Skeletal muscle satellite cell (primary cell): ENCODE data around the gene SOSTDC1.
"Not testable (repeated sequence)": the region's sequence is repeated elsewhere in the genome, so short reads cannot be mapped to it uniquely, and the experiment has no call there.

ENCODE experiments used
- H3K27me3 ChIP-seq: 2 replicates; pipeline ENCODE4 v1.7.0; 2013; ENCODE audit warnings: low read length; ENCODE audit not compliant: control insufficient read depth, insufficient read depth
- H3K36me3 ChIP-seq: 2 replicates; pipeline ENCODE4 v1.7.0; 2013; ENCODE audit warnings: mild to moderate bottlenecking, control low read depth, low read length; ENCODE audit not compliant: insufficient read depth
- H3K4me1 ChIP-seq: 2 replicates; pipeline ENCODE4 v1.7.0; 2013; ENCODE audit warnings: low read length; ENCODE audit not compliant: control insufficient read depth, insufficient read depth
- H3K4me2 ChIP-seq: 2 replicates; pipeline ENCODE4 v1.7.0; 2013; ENCODE audit warnings: mild to moderate bottlenecking, low read length
- H3K4me3 ChIP-seq: 2 replicates; pipeline ENCODE4 v1.7.0; 2013; ENCODE audit warnings: low read length
- H3K9ac ChIP-seq: 2 replicates; pipeline ENCODE4 v1.7.0; 2013; ENCODE audit warnings: mild to moderate bottlenecking, low read depth, low read length, moderate library complexity
- H3K9me3 ChIP-seq: replicated peaks from 2 replicates; pipeline ENCODE4 v1.7.0; 2013; ENCODE audit warnings: mild to moderate bottlenecking, control low read depth, low read length

The SOSTDC1 gene

DNA sequence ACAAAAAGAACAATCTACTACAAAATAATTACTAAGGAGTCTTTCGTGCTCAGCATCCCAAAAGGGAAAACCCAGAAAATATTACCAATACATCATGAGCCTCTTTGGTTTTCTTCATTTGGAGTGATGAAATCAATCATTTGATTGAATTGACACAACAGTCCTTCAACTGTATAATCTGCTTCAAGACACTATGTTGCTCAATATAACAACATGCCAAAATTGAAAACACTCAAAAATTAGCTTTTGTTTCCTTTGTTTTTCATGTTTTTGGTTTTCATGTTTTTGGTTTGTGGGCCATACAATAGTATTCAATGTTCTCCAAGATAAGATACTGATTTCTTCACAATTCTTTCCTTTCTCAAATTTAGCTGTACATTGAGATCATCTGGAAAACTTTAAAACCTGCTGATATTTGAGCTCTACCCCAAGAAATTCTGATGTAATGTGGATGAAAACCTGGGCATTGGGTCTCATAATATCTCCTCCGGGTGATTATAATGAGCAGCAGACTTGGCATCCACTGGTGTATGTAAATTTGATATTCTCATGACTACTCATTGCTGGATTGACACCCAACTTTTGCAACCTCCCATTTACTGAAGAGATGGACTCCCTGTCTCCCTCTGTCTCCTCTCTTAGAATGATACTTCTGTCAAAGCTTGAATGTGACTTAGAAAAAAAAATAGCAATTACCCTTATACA lies 4.6 kb downstream of the SOSTDC1 start:
- no peaks in the 10 kb centered on the region for H3K4me1 ChIP-seq
- H3K27me3 ChIP-seq: no peaks in the 10 kb centered on the region
- no peak overlapping the region for H3K9ac ChIP-seq
- no peaks in the 10 kb centered on the region for H3K9me3 ChIP-seq
- no peaks in the 10 kb centered on the region for H3K36me3 ChIP-seq
- H3K4me2 ChIP-seq: no peak overlapping the region
- H3K4me3 ChIP-seq: no peak overlapping the region

DNA sequence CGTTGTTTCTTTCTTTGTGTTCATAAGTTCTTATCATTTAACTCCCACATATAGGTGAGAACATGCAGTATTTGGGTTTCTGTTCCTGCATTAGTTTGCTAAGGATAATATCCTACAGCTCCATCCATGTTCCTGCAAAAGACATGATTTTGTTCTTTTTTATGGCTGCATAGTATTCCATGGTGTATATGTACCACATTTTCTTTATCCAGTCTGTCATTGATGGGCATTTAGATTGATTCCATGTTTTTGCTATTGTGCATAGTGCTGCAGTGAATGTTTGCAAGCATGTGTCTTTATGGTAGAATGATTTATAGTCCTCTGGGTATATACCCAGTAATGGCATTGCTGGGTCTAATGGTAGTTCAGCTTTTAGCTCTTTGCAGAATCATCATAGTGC lies 9.2 kb downstream of the SOSTDC1 start:
- H3K4me3 ChIP-seq, H3K9me3 ChIP-seq, H3K9ac ChIP-seq, H3K36me3 ChIP-seq, H3K27me3 ChIP-seq, H3K4me2 ChIP-seq, H3K4me1 ChIP-seq: not testable (repeated sequence)

DNA sequence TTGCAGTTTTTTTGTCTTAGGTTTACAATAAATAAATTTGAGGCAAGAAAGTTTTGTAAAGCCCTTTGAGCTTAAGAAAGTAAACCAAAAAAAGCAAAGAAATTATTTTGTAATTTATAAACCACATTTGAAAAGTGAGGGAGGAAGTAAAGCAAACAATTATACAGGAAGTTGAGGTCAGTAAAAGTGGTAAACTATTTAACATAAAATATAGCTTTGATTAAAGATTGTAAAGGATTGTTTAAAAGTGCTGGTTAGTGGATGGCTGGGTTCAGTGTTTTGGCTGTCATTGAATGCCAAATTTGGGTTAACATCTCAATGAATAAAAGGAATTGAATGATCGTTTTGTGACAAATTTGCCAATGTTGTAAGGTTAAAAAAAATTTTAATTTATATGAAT lies 9.9 kb downstream of the SOSTDC1 start:
- peaks cover 2% of the 10 kb centered on the region for H3K4me1 ChIP-seq
- no peaks in the 10 kb centered on the region for H3K9me3 ChIP-seq
- no peaks in the 10 kb centered on the region for H3K27me3 ChIP-seq
- H3K9ac ChIP-seq: no peak overlapping the region
- no peaks in the 10 kb centered on the region for H3K36me3 ChIP-seq
- H3K4me2 ChIP-seq: no peak overlapping the region
- H3K4me3 ChIP-seq: no peak overlapping the region

DNA sequence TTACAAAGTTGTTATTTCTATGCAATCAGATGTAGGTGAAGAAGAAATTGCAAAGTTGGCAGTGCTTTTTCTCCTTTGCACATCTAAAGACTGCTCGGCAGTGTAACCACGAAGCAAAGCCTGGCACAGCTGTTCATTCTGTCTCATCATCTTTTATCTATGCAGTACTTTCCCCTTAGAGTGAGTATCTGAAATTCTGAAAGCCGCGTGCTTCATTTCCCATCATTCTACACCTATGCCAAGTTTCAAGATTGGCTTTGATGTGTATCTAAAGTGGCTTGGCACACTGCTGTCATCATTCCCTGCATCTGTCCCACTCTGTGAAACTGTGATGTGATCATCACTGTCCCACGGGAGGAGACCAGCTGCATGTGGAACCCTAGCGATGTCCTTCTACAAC lies 15.2 kb downstream of the SOSTDC1 start:
- no peaks in the 10 kb centered on the region for H3K36me3 ChIP-seq
- H3K4me2 ChIP-seq: no peak overlapping the region
- no peak overlapping the region for H3K4me3 ChIP-seq
- H3K27me3 ChIP-seq: no peaks in the 10 kb centered on the region
- H3K9ac ChIP-seq: no peak overlapping the region
- peaks cover 7% of the 10 kb centered on the region for H3K4me1 ChIP-seq
- H3K9me3 ChIP-seq: no peaks in the 10 kb centered on the region

DNA sequence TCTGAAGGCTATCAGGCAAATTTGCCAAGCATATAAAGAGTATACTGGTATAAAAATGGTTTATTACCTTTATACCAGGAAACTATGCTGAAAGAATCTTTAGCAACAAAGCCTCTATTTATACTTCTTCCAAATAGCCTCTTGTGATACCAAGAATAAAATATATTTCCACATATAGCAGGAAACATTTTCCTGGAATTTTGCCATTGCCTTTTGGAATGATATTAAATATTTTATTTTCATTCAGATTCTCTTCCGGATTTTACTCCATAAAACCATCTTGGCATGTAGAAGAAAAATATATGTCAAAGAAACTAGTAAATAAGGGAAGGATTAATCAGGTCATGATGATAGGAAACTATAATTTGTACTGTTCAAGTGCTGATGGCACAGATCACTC lies 17.7 kb downstream of the SOSTDC1 start:
- Histone ChIP-seq H3K9me3 (no peaks in the 10 kb centered on the region), H3K4me1 (peaks cover 7% of the 10 kb centered on the region), H3K27me3 (no peaks in the 10 kb centered on the region), H3K9ac (no peak overlapping the region), H3K4me3 (no peak overlapping the region), H3K36me3 (no peaks in the 10 kb centered on the region), H3K4me2 (no peak overlapping the region)

DNA sequence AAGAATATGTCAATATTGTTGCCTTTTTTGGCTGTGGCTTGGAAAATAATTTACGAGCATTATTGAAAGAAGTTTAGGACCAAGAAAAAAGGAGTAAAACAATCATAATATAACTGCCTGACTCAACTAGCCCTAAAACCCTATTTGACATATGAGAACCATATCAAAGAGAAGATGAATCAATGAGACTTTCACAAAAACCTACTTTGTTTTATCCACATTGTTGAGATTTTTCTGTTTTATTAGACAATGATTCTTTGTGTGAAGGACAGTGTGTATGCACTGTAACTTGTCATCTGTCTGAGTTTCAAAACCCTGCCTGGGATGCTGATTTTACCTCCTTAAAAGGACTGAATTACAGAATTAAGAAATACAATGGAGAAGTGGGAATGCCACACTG lies 19.0 kb downstream of the SOSTDC1 start:
- no peak overlapping the region for H3K9ac ChIP-seq
- H3K9me3 ChIP-seq: no peaks in the 10 kb centered on the region
- no peak overlapping the region for H3K4me3 ChIP-seq
- no peak overlapping the region for H3K4me2 ChIP-seq
- H3K36me3 ChIP-seq: no peaks in the 10 kb centered on the region
- peaks cover 7% of the 10 kb centered on the region for H3K4me1 ChIP-seq
- no peaks in the 10 kb centered on the region for H3K27me3 ChIP-seq

DNA sequence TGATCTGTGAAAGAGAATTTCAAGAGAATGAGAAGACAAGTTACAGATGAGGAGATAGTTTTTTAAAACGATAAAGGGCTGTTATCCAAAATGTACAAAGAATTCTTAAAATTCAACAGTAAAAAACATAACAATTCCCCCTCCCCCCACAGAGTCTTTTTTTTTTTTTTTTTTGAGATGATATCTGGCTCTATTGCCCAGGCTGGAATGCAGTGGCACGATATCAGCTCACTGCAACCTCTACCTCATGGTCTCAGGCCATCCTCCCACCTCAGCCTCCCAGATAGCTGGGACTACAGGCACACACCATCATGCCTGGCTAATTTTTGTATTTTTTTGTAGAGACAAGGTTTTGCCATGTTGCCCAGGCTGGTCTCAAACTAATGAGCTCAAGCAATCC lies 21.7 kb downstream of the SOSTDC1 start:
- not testable (repeated sequence) for H3K4me1 ChIP-seq, H3K27me3 ChIP-seq, H3K9me3 ChIP-seq, H3K9ac ChIP-seq, H3K36me3 ChIP-seq, H3K4me3 ChIP-seq, H3K4me2 ChIP-seq

DNA sequence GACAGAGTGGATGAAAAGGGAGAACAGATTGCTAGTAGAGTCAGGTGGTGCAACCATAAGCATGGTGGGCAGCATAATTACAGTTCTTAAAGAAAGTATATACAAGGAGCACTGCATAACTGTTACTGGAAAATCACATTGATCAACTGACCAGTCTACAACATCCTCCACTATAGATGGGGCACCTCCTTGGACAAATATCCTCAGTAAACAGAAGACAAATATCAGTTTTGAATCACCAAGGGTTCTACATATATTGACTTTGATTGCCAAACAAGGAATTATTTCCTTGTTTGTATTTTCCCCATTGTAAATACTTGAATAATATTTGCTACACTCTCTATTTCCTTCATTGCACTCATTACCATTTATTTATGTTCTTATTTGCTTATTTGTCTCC lies 26.6 kb downstream of the SOSTDC1 start:
- no peaks in the 10 kb centered on the region for H3K9me3 ChIP-seq
- no peaks in the 10 kb centered on the region for H3K4me1 ChIP-seq
- no peak overlapping the region for H3K4me2 ChIP-seq
- no peak overlapping the region for H3K4me3 ChIP-seq
- no peaks in the 10 kb centered on the region for H3K27me3 ChIP-seq
- H3K9ac ChIP-seq: no peak overlapping the region
- H3K36me3 ChIP-seq: no peaks in the 10 kb centered on the region

DNA sequence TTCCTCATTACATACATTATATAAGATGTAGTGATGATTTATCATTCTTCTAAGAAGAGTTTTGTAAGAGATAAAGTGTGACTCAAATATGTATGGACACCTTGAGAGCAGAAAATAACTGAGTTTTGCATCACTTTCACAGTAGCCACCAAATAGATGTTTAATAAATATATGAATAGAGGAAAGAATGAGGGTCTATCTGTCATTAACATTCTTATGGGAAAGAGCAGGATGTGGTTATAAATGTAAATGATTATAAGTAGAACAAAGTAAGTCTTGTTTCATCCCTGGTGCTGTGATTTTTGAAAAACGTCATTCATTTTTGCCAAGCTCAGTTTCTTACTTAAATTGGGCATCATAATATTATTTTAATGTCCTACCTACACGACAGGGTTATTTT lies 29.2 kb downstream of the SOSTDC1 start:
- no peaks in the 10 kb centered on the region for H3K9me3 ChIP-seq
- H3K4me3 ChIP-seq: no peak overlapping the region
- H3K36me3 ChIP-seq: no peaks in the 10 kb centered on the region
- no peaks in the 10 kb centered on the region for H3K27me3 ChIP-seq
- no peak overlapping the region for H3K9ac ChIP-seq
- H3K4me1 ChIP-seq: no peaks in the 10 kb centered on the region
- H3K4me2 ChIP-seq: no peak overlapping the region

DNA sequence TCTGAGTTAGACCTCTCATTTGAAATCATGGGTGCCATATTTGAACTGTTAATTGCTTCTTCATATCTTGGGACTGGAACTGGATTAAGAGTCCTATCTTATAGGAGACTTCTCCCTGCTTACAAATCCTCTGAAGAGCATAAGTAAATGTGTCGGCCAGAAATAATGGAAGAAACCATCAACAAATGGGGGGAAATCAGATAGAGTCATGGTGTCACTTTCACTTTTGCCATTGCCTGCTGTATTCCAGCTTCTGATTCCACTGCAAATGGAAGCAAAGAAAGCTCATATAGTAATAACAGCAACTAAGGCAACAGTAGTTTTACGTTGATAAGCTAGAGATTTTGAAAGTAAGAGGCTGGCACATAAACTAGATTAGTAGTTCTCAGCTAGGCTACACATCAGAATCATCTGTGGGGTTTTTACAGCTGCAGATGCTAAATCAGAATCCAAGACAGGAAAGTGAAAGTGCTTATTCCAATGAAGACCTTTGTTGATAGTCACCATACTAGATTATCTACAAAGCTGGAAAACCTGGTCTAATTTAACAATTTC lies 31.9 kb downstream of the SOSTDC1 start:
- no peaks in the 10 kb centered on the region for H3K36me3 ChIP-seq
- no peak overlapping the region for H3K9ac ChIP-seq
- no peaks in the 10 kb centered on the region for H3K27me3 ChIP-seq
- no peaks in the 10 kb centered on the region for H3K9me3 ChIP-seq
- no peak overlapping the region for H3K4me2 ChIP-seq
- H3K4me1 ChIP-seq: peaks cover 3% of the 10 kb centered on the region
- no peak overlapping the region for H3K4me3 ChIP-seq

DNA sequence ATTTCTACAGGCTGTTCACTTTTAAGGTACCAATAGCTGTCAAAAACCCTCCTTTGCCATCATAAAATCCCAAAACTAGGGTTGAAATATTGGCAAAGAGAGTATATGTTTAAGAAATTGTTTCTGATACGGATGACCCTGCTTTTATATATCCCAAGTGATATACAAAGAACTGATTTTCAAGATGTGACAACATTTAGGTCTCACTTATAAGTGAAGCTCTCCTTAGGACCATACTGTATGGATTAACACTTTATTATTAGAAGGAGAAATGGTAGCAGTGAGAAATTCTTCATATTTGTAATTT lies 33.2 kb downstream of the SOSTDC1 start:
- H3K4me1 ChIP-seq: peaks cover 9% of the 10 kb centered on the region
- H3K4me3 ChIP-seq: no peak overlapping the region
- H3K36me3 ChIP-seq: no peaks in the 10 kb centered on the region
- H3K4me2 ChIP-seq: no peak overlapping the region
- no peak overlapping the region for H3K9ac ChIP-seq
- no peaks in the 10 kb centered on the region for H3K27me3 ChIP-seq
- no peaks in the 10 kb centered on the region for H3K9me3 ChIP-seq

DNA sequence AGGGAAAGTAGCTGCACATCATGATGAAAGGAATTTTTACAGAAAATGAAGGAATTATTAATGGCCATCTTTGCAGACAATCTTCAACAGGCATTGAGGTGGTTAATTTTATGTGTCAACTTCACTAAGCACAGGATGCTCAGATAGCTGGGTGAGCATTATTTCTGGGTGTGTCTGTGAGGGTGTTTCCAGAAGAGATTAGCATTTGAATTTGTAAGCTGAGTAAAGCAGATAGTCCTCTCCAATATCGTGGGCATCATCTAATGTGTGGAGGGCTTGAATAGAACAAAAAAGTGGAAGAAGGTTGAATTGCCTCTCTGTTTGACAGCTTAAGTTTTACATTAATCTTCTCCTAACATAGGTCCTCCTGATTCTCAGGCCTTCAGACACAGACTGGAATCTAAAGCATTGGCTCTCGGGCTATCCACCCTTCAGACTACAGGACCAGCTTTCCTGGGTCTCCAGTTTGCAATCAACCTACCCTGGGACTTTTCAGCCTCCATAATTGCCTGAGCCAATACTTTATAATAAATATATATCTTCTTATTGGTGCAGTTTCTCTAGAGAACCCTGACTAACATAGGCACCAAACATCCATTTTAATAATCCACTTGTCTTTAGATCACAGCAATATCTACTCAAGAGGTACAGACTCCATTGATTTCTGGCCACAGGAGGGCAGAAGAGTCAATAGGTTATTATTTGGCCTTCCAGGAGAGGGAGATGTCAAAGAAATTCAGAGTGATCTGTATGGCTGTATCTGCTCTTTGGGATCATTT lies 33.7 kb downstream of the SOSTDC1 start:
- Histone ChIP-seq H3K9ac (no peak overlapping the region), H3K4me1 (peaks cover 9% of the 10 kb centered on the region), H3K4me2 (no peak overlapping the region), H3K36me3 (no peaks in the 10 kb centered on the region), H3K9me3 (no peaks in the 10 kb centered on the region), H3K27me3 (no peaks in the 10 kb centered on the region), H3K4me3 (no peak overlapping the region)
